Stimulated activated CD4-positive, alpha-beta T cell treated with anti-CD3 and anti-CD28 coated beads, Interleukin-4, amount 100 ng/mL, for 48 hours (primary cell): ENCODE data around the gene UGT3A2.

Experiments
- DNase-seq, 2 donors: peaks; one replicate each; pipeline ENCODE4 v3.0.0-alpha.2; 2020; ENCODE audit warnings: low read depth in 2 of 2

Gene UGT3A2

DNA sequence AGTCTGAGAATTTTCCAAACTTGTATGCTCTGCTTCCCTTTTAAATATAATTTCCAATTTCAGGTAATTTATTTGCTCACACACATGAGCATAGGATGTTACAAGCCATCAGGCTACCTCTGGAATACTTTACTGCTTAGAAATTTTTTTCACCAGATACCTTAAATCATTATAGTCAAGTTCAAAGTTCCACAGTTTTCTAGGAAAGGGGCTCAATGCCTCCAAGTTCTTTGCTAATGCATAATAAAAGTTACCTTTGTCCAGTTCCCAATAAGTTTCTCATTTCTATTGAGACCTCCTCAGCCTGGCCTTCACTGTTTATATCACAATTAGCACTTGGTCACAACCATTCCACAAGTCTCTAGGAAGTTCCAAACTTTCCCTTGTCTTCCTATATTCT lies 59.3 kb downstream of the UGT3A2 start:
- DNase-seq: no peak

DNA sequence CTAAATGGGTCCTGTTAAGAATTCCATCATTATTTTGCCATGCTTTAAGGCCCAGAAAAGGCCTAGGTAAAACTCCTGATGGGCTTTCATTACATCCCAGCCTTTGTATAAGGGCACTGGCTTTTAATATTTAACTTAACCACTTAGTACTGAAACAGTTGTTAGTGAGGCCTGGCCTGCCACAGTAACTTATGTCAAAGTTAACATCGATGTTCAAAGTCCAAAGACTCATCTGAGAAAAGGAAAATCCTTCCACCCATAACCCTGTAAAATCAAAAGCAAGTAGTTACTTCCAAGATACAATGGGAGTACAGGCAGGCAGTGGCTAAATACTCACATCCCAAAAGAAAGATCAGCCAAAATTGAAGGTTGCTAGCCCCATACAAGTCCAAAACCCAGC lies 60.5 kb downstream of the UGT3A2 start:
- DNase-seq: no peak

DNA sequence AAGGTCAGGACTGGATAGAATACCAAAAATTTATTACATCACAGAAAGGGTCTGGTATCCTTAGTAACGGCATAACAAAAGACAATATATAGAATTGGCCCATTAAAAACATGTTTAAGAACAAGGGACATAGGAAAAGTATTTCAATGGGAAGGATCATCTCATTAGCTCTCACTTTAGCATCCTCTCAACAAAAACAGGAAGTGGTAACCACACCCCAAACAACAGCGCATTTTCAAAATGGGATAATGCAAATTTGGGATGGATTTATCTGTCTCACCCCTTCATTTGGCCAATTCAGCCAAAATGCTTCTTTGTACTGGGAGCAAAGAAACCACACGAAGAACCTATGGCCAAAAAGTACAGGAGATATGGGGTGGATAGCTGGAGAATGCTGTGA lies 65.7 kb downstream of the UGT3A2 start:
- DNase-seq: no peak

DNA sequence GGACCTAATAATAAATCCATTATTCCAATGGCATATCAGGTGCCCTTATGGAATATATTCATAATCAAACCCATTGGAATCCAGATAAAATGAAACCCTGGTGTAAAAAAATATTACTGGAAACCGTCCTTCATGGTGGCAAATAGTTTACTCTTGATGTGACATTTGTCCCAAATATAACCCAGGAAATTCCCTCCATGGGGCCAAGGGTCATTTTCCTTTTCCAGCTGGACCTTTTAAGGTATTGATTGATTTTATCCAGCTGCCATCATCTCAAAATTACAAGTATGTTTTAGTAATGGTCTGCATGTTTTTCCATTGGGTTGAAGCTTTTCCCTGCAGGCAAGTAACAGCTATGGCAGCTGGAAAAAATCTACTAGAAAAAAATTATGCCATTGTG lies 67.1 kb downstream of the UGT3A2 start:
- DNase-seq: no peak

DNA sequence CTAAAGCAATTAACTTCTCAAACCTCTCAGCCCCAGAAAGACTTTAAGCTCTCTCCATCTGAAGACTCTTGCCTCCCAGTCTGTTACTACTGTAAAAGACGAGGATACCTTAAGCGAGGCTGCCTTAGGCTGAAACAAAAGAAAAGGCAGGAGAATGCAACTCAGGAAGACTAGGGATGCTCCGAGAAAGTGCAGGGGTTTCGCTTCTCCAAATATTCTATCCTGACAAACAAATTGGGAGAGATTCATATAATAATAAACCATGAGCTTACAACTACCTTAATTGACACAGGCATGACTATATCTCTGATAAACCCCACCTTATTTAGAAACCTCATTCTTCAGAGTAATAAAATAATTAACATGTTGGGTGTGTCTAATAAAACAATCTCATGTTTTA lies 70.6 kb downstream of the UGT3A2 start:
- no peak for DNase-seq

DNA sequence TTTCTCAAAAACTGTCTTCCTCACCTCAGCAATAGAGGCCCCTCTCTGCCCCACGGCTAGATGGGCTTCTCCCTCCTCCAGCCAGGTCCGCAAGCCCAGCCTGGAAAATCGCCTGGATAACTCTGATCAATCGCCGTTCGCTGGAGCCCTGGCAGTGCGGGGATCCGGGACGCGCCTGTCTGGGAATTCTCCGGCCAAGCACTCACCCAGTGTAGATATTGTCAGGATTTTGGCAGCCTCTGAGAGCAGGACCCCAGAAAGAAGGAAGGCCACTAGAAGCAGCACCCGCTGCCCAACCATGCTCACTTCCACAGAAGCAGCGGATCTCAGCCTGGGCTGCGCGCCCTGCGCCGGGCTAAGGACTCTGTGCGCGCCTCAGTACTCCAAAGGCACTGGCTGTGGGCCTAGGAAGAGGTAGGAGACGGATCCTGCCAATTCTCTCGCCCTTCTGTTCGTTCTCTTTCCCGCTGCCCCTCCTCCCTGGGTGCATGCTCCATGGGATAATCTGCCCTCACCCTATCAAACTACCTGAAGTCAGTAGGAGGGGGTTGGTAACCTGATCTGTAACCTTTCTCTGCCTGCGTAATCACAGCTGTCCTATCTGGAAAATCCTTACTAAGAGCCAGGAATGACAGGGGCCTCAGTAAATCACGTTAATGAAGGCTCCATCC lies 75.6 kb downstream of the UGT3A2 start, which contains the start of gene UGT3A1:
UGT3A1 (minus strand) TSS at position 450 of the 671 bp plus-strand sequence; CDS start at position 300, 150 bp downstream.
- no peak for DNase-seq

DNA sequence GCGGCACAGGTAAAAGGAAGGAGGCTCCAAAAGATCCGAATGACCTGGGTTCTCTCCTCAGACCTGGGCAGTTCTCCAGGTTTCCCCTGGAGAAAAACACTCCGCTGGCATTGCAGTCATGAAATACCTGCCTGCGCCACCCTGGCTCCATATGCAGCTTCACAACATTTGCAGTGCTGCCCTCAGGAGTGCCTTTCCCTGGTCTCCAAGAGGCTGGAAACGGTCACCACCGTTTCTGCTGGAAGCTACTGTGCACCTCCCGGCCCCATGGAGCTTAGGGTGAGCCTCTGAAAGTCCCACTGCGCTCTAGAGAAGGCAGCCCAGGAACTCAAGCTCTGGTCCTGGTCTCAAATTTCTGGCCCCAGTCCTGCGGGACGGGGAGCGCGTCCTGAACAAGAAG lies 76.2 kb downstream of the UGT3A2 start:
- DNase-seq: no peak

DNA sequence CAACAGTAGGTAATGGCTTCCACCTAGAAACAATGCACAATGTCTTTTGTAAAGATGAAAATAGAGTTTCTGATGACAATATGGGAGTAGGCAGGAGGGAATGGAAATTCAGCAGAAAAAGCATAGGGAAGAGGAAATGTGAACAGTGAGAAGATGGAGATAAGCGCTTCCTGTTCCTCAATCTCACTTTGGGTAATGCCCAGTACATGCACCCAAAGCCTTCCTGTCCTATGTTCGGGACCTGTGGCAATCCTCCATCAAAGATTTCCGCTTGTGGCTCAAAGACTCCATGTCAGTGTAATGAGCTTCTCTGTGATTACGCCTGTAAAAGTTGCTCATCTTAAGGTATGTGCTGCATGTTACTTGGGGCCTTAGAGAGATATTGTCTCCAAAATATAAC lies 78.2 kb downstream of the UGT3A2 start:
- no peak for DNase-seq

DNA sequence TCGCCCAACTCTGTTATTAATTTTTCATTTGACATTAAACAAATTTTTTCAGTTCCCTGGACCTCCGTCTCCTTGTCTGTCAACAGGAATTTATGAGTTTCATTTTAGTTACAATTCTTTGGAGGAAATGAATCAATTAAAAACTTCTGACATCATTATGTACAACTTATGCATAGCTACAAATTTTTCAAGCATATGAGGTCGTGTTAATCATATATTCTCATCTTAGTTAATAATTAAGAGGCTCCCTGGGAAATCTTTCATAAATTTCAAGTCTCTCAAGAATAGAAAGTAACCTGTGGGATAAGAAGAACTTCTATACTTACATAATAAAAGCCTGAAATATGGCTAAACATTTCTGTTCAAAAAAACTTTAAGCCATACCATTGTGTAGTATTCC lies 78.9 kb downstream of the UGT3A2 start:
- DNase-seq: no peak
